ENCODE data around the gene POC1A.

The POC1A gene

DNA sequence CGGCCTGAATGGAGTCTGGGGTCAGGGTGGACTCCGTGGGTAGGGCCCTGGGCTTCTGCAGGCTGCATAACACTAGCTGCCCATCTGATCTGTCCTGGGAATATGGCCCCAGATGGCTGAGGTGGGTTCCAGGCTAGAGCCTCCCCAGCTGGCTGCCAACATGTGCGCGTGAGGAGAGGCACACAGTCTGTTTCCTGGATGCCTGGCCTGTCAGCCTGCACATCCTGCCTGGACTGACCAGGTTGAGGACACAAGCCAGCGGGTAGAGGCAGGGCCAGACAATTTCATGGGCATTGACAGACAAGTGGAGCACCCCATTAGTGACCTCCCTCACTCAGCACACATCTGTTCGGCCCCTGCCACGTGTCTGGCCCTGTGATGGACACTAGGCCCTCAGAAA is 128.8 kb downstream of the POC1A start:
- no peak for DNase-seq (ENCODE audit: low spot score)
- no peak for TF ChIP-seq CTCF (IDR thresholded peaks at IDR 0.05; ENCODE audit: extremely low read depth, insufficient read depth, missing control alignments)
- in situ Hi-C loops (cut with MboI; ENCODE audit: low pct_unique_long_range_greater_than_20kb, low sequenced_read_pairs, unreplicated experiment) = no loop called here
